Loucy (cell line): ENCODE measurements around the gene KCTD12.

Source experiments
- EZH2phosphoT487 ChIP-seq: fragments of 200-600 bp; IDR thresholded peaks from 2 replicates; pipeline ENCODE4 v1.6.1; 2018; ENCODE audit warnings: antibody characterized with exemption, mild to moderate bottlenecking, moderate library complexity, borderline replicate concordance
- TF ChIP-seq, protein P1 (sequence below): fragments of 200-600 bp; sonication (generic); conservative IDR thresholded peaks from 2 replicates; pipeline ENCODE4 v1.5.1; 2014; ENCODE audit warnings: mild to moderate bottlenecking, antibody characterized with exemption, low read length

DNA sequence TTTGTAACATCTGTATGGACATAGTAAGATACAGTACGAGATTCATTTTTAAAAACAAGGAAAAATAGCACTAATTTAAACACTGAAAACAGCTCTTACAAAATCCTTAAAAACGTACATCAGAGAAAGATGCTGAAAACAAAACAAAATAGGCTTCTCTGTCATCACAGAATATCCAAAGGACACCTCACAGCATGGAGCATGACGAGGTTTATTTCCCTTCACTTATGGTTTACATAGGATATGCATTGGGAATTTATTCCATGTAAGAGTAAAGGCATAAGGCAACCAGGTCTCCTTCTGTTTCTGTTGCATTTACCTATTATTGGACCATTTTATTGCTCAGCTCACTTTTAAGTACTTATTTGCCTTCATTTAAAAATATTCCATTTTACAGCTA, 3.0 kb downstream of the KCTD12 start:
- TF ChIP-seq, protein P1, sequence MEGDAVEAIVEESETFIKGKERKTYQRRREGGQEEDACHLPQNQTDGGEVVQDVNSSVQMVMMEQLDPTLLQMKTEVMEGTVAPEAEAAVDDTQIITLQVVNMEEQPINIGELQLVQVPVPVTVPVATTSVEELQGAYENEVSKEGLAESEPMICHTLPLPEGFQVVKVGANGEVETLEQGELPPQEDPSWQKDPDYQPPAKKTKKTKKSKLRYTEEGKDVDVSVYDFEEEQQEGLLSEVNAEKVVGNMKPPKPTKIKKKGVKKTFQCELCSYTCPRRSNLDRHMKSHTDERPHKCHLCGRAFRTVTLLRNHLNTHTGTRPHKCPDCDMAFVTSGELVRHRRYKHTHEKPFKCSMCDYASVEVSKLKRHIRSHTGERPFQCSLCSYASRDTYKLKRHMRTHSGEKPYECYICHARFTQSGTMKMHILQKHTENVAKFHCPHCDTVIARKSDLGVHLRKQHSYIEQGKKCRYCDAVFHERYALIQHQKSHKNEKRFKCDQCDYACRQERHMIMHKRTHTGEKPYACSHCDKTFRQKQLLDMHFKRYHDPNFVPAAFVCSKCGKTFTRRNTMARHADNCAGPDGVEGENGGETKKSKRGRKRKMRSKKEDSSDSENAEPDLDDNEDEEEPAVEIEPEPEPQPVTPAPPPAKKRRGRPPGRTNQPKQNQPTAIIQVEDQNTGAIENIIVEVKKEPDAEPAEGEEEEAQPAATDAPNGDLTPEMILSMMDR = no peak
- no peak for TF ChIP-seq EZH2phosphoT487
